Right forelimb (tissue), 1 donor: ENCODE data around the gene DYNC1LI1.

ENCODE experiments used
- DNase-seq: peaks from one replicate; pipeline ENCODE4 v3.0.0-alpha.2; 2018

Gene DYNC1LI1

DNA sequence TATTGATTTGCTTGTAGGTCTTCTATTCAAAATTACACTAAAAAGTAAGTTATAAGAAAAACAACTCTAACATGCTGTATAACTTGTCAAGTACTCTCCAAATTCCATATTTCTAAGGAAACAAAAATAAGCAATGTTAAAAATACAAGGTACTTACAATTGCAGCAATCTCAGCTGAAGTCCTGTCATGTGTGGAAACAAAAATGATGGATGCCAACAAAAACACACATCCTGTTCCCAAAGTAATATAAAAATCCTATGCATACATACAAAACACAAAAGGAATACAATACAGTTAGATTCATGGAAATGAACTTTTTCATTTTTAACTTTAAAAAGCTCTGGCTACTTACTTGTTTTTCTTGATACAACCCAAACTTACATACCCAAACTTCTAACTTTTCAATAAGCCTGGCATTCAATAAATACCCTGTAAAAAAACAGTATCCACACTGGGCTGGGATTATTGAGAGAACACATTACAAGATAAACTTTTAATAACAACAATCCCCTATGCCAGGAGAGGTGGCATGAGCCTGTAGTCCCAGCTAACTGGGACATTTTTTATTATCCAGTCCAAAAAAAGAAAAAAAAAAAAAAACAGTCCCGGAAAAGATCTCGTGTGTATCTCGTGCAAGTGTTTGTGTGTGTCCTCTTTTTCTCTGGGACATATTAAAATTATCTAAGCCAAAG lies 82.7 kb downstream of the DYNC1LI1 start:
- no peak for DNase-seq

DNA sequence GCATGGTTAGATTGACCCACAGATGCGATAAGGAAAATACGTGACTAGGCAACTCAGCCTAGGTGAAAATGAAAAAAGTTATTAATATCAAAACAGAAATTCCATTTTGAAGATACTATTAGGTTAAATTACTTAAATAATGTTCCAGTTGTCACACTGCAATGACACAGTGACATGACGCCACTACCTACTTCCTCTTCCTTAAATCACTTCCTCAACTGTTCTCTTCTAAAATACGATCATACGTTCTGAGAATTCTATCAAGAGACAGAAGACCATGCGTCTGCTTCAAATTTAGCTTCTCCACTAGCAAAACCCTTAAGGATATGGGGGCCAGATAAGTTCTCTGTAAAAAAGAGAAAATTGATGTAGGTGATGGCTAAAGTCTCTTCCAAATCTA lies 86.2 kb downstream of the DYNC1LI1 start:
- no peak for DNase-seq

DNA sequence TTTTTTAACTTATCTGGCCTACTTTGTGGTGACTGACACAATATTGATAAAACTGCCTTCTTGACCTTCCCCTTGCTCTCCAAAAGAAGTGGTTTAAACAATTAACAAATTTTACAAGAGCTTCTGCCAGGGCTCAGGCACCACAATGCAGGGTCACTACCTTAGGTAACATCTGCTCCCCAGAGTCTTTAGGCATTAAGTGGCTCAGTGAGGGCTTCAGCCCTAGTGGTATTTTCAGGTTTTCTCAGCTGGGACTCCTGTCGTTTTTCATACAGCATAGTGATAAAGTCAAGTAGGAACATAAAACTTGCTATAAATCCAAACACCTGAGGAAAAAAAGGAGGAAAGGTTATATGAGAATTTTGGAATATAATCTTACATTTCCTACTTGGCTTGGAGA lies 86.9 kb downstream of the DYNC1LI1 start:
- no peak for DNase-seq

DNA sequence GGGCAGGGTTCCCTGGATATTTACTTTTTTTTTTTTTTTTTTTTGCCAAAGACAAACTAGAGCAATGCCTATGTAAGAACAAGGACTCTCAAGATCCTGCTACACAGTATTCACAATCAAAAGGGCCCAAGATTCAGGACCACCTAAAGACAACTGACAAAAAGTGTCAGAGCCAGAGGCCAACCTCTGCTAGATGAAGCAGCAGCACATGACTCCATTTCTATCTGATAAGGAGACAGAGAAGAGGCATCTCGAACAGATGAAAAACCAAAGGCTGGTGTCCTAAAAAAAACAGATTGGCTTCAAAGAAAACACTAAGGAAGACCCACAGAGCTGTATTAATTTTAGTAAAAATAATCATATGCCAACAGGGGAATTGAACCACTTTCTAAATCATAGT lies 88.0 kb downstream of the DYNC1LI1 start:
- DNase-seq, result no peak

DNA sequence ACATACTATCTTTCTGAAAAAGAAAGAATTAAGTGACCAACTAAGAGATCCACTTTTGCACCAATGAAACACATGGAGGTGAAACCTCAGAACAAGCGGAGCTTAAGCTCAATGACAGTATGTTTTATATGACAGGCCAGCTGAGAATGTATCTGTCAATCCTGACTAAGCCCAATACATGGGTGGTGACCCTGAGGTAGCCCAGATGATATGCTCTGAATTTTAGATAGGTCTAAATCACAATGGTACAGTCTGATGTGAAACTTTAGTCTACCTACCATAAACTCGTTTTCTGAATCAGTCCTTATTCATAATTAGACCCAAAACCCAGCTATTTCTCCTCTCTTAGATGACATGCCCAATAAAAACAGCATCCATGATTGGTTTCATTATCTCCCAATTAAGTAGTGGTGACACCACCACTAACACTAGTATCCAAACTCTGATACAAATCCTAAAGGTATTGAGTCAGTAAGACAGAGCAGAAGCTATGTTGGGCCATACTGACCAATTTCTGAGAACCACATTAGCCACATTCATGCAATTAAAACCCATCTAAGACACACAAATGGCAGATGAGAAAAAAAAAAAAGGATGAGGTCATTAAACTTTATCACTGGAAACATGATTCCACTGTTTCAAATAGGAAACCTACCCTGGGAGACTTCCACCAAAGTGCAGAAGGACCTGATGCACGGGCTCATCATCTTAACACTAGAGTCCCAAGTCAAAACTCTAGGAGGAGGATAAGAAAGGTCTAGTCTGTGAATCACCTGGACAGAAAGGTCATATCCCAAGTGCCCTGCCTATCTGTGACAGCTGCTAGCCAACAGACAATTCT lies 88.6 kb downstream of the DYNC1LI1 start:
- no peak for DNase-seq

DNA sequence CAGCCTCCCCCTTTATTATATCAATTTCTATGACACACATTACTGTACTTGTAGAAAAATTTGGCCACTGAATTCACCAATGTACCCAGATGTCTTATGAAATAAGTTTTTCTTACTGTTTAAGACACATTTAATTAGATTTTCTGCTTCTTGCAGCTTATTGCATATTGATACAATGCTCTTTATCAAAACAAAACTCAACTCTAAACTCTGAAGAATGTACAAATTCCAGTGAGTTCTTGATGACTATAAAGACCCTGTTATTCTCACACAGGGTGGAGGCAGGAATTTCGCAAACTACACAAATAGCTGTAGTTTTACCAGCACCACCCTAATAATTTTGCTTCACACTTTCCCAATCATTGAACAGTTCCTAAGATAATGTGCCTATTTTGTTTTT lies 90.1 kb downstream of the DYNC1LI1 start:
- no peak for DNase-seq
